ENCODE results near the gene OSGEPL1. TPM values are rescaled to one million over a fixed set of nuclear protein-coding genes. Genes with fewer than 3 reads are reported as not detected.

Gene OSGEPL1
- 9.4 and 18.6 TPM in 2 replicates for total RNA-seq

GRCh38 chr2:189762551-189763298 lies at the start of gene OSGEPL1:
TSS of gene OSGEPL1 (minus strand) at chr2:189762792. CDS start at chr2:189761640, 1,152 bp downstream.

DNA sequence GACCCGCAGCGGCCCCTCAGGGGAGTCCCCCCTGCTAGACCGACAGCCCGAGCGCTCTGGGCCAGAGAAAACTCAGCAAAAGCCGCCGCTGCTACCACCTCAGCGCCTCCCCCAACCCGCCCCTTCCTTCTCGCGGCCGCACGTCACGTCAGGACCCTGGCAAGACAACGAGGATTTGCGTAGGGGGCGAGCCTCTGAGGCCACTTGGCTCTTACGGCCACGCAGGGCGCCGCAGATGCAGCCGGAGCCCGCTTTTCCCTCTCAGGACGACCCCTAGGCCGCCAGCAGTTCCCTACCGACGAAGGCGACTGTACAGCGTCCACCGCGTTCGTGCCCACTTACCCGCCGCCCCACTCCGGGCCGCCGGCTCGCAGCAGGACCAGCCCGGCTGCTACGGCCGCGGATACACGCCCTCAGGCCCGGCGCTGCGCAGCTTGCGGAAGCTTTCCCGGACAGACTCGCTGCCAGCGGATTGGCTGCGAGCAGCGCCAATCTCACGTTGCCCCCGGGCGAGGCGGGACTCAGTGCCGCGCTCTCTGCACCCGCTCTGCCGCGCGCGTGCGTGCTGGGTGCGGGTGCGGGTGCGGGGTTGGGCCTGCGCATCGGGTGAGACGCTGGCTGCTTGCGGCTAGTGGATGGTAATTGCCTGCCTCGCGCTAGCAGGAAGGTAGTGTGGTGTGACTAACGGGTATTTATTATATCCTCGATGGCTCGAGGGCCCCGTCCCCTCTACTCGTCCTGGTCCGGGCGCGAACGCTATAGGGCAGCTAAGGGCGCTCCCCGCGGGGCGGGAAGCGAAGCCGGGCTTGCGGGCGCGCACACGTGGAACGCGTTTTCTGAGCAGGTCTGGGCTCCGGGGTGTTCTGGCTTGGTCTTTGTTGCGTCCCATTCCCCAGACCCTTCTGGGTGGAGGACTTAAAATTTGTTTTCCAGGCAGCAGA lies 21.6 kb upstream of the OSGEPL1 start, which contains the start of the genes ORMDL1 and PMS1:
Gene ORMDL1 (minus strand): TSS at position 413 of the 941 bp plus-strand sequence. CDS start 1,744 bp downstream, outside the sequence.
Gene PMS1 (plus strand): TSS at position 524 of the 941 bp plus-strand sequence. CDS start 7,360 bp downstream, outside the sequence.

Other genes starting within 250 kb of the OSGEPL1 start
- 2.4 and 9.5 TPM in 2 replicates for gene SLC40A1, start 182.0 kb downstream of the OSGEPL1 start, total RNA-seq
- gene ASNSD1, start 101.3 kb downstream of the OSGEPL1 start, total RNA-seq, result 77.4 and 78.5 TPM in 2 replicates
- gene ANKAR, start 88.1 kb downstream of the OSGEPL1 start, total RNA-seq, result 3.7 and 6.0 TPM in 2 replicates
- gene ORMDL1, start 21.5 kb upstream of the OSGEPL1 start, total RNA-seq, result 53.7 and 61.6 TPM in 2 replicates
- 26.5 and 39.2 TPM in 2 replicates for gene PMS1, start 21.7 kb upstream of the OSGEPL1 start, total RNA-seq